Vagina (tissue), 2 donors: Measurements from ENCODE around the gene HOXC11. TPM values are rescaled to one million over a fixed set of nuclear protein-coding genes. Genes with fewer than 3 reads are reported as not detected.
A peak's percentile ranks its signal among the peaks of the same experiment; 100 is the strongest.

Experiments used
- DNase-seq, 2 donors: peaks; one replicate each; pipeline ENCODE4 v3.0.0-alpha.2; 2017; ENCODE audit errors: extremely low spot score in 2 of 2
- H3K27ac ChIP-seq: fragments of 200-600 bp; sonication (generic); one replicate; pipeline ENCODE4 v1.5.1; 2019
- H3K27me3 ChIP-seq: fragments of 200-600 bp; sonication (generic); one replicate; pipeline ENCODE4 v1.5.1; 2019
- H3K36me3 ChIP-seq, 2 donors: fragments of 200-600 bp; sonication (generic); one replicate each; pipeline ENCODE4 v1.5.1; 2017 to 2019
- H3K4me1 ChIP-seq: fragments of 200-600 bp; sonication (generic); one replicate; pipeline ENCODE4 v1.5.1; 2019
- H3K4me3 ChIP-seq, 2 donors: fragments of 200-600 bp; sonication (generic); 1 replicate in 1 of 2; 2 replicates in 1 of 2; pipeline ENCODE4 v1.5.1; 2016 to 2019
- H3K9me3 ChIP-seq: fragments of 200-600 bp; sonication (generic); one replicate; pipeline ENCODE4 v1.5.1; 2019
- POLR2A ChIP-seq, 2 donors: fragments of 450-650 bp; IDR thresholded peaks; one replicate each; pipeline ENCODE4 v1.6.1; 2017; ENCODE audit warnings: antibody characterized with exemption in 2 of 2, mild to moderate bottlenecking in 2 of 2, moderate library complexity in 2 of 2
- POLR2AphosphoS5 ChIP-seq, 2 donors: sonication (generic); formaldehyde crosslinking; IDR thresholded peaks; one replicate each; pipeline ENCODE4 v1.9.0; 2017; ENCODE audit warnings: antibody characterized with exemption in 2 of 2, mild to moderate bottlenecking in 2 of 2, low read depth in 1 of 2; ENCODE audit not compliant: insufficient read depth in 1 of 2
- intact Hi-C: fragments of 100-400 bp; cut with DNase I; formaldehyde crosslinking; loops from one replicate; pipeline ENCODE4 v1.15.1; 2023
- total RNA-seq: library from RNA; depleted of rRNA; stranded (reverse); fragments of >200 nt; gene quantifications from one replicate; pipeline ENCODE4 v1.2.3, GENCODE V29; 2016
- TF ChIP-seq, protein P1 (sequence below), 3 experiments: fragments of 450-650 bp in 2 of 3; fragments of 200-600 bp in 1 of 3; sonication (generic) in 1 of 3; IDR thresholded peaks; one replicate each; pipeline ENCODE4 v1.5.1; 2017 to 2019; ENCODE audit warnings: antibody characterized with exemption in 3 of 3, mild to moderate bottlenecking in 2 of 3, moderate library complexity in 2 of 3

The HOXC11 gene
- total RNA-seq, 1 donor from 2014 or later: not detected

- DNase-seq: no peak
- Histone ChIP-seq H3K27me3 (peaks cover 23% of the 10 kb centered on the region), H3K4me3 (no peak overlapping the region), H3K36me3 (no peaks in the 10 kb centered on the region), H3K9me3 (no peaks in the 10 kb centered on the region), H3K27ac (no peak overlapping the region), H3K4me1 (peaks cover 24% of the 10 kb centered on the region)
- TF ChIP-seq, protein P1, sequence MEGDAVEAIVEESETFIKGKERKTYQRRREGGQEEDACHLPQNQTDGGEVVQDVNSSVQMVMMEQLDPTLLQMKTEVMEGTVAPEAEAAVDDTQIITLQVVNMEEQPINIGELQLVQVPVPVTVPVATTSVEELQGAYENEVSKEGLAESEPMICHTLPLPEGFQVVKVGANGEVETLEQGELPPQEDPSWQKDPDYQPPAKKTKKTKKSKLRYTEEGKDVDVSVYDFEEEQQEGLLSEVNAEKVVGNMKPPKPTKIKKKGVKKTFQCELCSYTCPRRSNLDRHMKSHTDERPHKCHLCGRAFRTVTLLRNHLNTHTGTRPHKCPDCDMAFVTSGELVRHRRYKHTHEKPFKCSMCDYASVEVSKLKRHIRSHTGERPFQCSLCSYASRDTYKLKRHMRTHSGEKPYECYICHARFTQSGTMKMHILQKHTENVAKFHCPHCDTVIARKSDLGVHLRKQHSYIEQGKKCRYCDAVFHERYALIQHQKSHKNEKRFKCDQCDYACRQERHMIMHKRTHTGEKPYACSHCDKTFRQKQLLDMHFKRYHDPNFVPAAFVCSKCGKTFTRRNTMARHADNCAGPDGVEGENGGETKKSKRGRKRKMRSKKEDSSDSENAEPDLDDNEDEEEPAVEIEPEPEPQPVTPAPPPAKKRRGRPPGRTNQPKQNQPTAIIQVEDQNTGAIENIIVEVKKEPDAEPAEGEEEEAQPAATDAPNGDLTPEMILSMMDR (IDR thresholded peaks at IDR 0.05): no peak
- TF ChIP-seq POLR2A (IDR thresholded peaks at IDR 0.05) (no peak), POLR2AphosphoS5 (IDR thresholded peaks at IDR 0.05; ENCODE audit: insufficient read depth in 1 of 2, low read depth in 1 of 2) (no peak)
- intact Hi-C loops: loop anchor here (5.0 kb wide), 1 partner anchor 202 kb away; no protein-coding TSS in a partner anchor
Observed at GRCh38 chr12:54004841-54005530, 32.1 kb downstream of the HOXC11 start.

GRCh38 chr12:54005531-54005852, 32.6 kb downstream of the HOXC11 start:
- intact Hi-C loops: loop anchor here (5.0 kb wide), 1 partner anchor 202 kb away; no protein-coding TSS in a partner anchor
- H3K4me3 ChIP-seq: no peak overlapping the region

GRCh38 chr12:54005853-54006558, 33.1 kb downstream of the HOXC11 start:
- intact Hi-C loops: loop anchor here (2.0 to 5.0 kb wide), 2 partner anchors 185 to 201 kb away; no protein-coding TSS in a partner anchor
- no peak for DNase-seq
- H3K4me1 ChIP-seq: peaks cover 16% of the 10 kb centered on the region
- H3K27ac ChIP-seq: no peak overlapping the region
- peaks cover 19% of the 10 kb centered on the region for H3K27me3 ChIP-seq
- TF ChIP-seq, protein P1 (IDR thresholded peaks at IDR 0.05): peak; percentile 85 to 95 (median 95)
- TF ChIP-seq POLR2AphosphoS5 (IDR thresholded peaks at IDR 0.05; ENCODE audit: insufficient read depth in 1 of 2, low read depth in 1 of 2) (peak in 1 of 2 donors; percentile 42), POLR2A (IDR thresholded peaks at IDR 0.05) (no peak)
- no peaks in the 10 kb centered on the region for H3K9me3 ChIP-seq
- H3K4me3 ChIP-seq: peak overlapping the region; percentile 27 to 37
- no peaks in the 10 kb centered on the region for H3K36me3 ChIP-seq

More at GRCh38 chr12:54005531-54005852, 32.6 kb downstream of the HOXC11 start:
- Histone ChIP-seq H3K27ac (no peak overlapping the region), H3K4me1 (peaks cover 19% of the 10 kb centered on the region), H3K36me3 (no peaks in the 10 kb centered on the region), H3K27me3 (peaks cover 23% of the 10 kb centered on the region), H3K9me3 (no peaks in the 10 kb centered on the region)
- TF ChIP-seq POLR2A (IDR thresholded peaks at IDR 0.05) (no peak), POLR2AphosphoS5 (IDR thresholded peaks at IDR 0.05; ENCODE audit: insufficient read depth in 1 of 2, low read depth in 1 of 2) (no peak)
- TF ChIP-seq, protein P1 (IDR thresholded peaks at IDR 0.05): no peak
- DNase-seq: no peak

DNA sequence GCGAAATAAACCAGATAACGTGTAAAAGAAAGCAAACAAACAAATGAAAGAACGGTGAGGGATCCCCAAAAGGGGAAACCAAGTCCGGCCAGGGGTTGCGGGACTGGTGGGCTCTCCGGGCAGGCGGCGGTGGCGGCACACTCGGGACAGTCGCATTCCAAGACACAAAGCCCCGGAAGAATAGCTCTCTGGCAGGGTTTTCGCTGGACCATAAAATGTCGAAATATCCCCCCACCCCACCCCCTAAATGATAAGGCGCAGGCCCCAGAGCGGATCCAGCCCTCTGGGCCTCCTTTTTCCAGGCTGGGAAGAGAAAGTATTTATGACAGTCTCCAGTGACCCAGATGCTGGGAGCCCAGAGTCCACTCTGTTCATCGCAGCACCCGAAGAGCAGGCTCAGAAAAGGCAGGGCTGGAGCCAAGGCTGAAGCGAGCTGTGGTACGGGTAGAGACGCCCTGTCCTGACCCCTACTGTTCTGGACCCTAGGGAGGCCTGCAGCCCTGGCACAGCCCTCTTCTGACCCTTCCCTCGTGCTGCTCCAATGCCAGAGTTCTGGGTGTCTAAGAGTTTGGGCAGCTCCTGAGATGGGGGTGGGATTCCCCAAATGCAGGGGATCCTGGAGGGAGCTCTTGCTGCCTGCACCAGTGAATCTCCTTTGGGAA, 33.8 kb downstream of the HOXC11 start:
- Histone ChIP-seq H3K36me3 (no peaks in the 10 kb centered on the region), H3K4me3 (peak overlapping the region; percentile 27 to 37), H3K27ac (no peak overlapping the region), H3K9me3 (no peaks in the 10 kb centered on the region), H3K27me3 (peaks cover 19% of the 10 kb centered on the region), H3K4me1 (peaks cover 16% of the 10 kb centered on the region)
- intact Hi-C loops: loop anchor here (2.0 to 5.0 kb wide), 2 partner anchors 184 to 201 kb away; no protein-coding TSS in a partner anchor
- TF ChIP-seq POLR2AphosphoS5 (IDR thresholded peaks at IDR 0.05; ENCODE audit: insufficient read depth in 1 of 2, low read depth in 1 of 2) (no peak), POLR2A (IDR thresholded peaks at IDR 0.05) (no peak)
- TF ChIP-seq, protein P1 (IDR thresholded peaks at IDR 0.05): no peak
- DNase-seq: no peak
